Heart left ventricle (tissue), 16 donors: ENCODE measurements around the gene HNRNPC. TPM values are rescaled to one million over a fixed set of nuclear protein-coding genes. Genes with fewer than 3 reads are reported as not detected.

Source experiments
- ATAC-seq, 4 donors: fragments of 200-7000 bp; cut with Tn5 transposase; one replicate each; pipeline ENCODE4 v1.9.1; 2020 to 2022; ENCODE audit warnings: moderate library complexity in 4 of 4, mild to moderate bottlenecking in 3 of 4, moderate number of reproducible peaks in 1 of 4
- DNase-seq, 5 donors: peaks; one replicate each; pipeline ENCODE4 v3.0.0-alpha.2; 2020
- H3K27ac ChIP-seq, 12 donors: fragments of 200-600 bp; sonication (generic) in 4 of 12; one replicate each; pipeline versions ENCODE4 v1.5.0 to v1.8.0; 2016 to 2022; ENCODE audit warnings: mild to moderate bottlenecking in 2 of 12
- H3K27me3 ChIP-seq, 9 donors: fragments of 200-600 bp; sonication (generic) in 2 of 9; one replicate each; pipeline versions ENCODE4 v1.5.1 to v1.8.0; 2016 to 2022; ENCODE audit warnings: mild to moderate bottlenecking in 3 of 9
- H3K36me3 ChIP-seq, 9 donors: fragments of 200-600 bp; sonication (generic) in 2 of 9; one replicate each; pipeline versions ENCODE4 v1.5.0 to v1.8.0; 2018 to 2022; ENCODE audit warnings: mild to moderate bottlenecking in 2 of 9
- H3K4me1 ChIP-seq, 12 donors: fragments of 200-600 bp; sonication (generic) in 4 of 12; one replicate each; pipeline versions ENCODE4 v1.5.0 to v1.8.0; 2016 to 2022; ENCODE audit warnings: mild to moderate bottlenecking in 3 of 12
- H3K4me3 ChIP-seq, 12 donors: fragments of 200-600 bp; sonication (generic) in 4 of 12; one replicate each; pipeline versions ENCODE4 v1.5.0 to v1.8.0; 2017 to 2022; ENCODE audit warnings: mild to moderate bottlenecking in 9 of 12, moderate library complexity in 4 of 12
- H3K9me3 ChIP-seq, 12 donors: fragments of 200-600 bp; sonication (generic) in 4 of 12; one replicate each; pipeline versions ENCODE4 v1.5.0 to v1.8.0; 2016 to 2022; ENCODE audit warnings: mild to moderate bottlenecking in 1 of 12
- POLR2A ChIP-seq, 2 donors: fragments of 450-650 bp; IDR thresholded peaks; one replicate each; pipeline ENCODE4 v1.6.1; 2017; ENCODE audit warnings: antibody characterized with exemption in 2 of 2, mild to moderate bottlenecking in 2 of 2, moderate library complexity in 2 of 2
- WGBS, 4 donors: extraction: QIAGEN DNeasy Blood & Tissue Kit in 2 of 4; methylation state at CpG; one replicate each; pipeline versions ENCODE4 v1.1.5 to v1.1.7; 2013 to 2018; 5-methylcytosine and 5-hydroxymethylcytosine counted together
- intact Hi-C, 10 donors: fragments of 100-400 bp; cut with DNase I; formaldehyde crosslinking; loops; one replicate each; pipeline versions ENCODE4 v1.11.1 to v1.14.2; 2022
- polyA plus RNA-seq, 2 donors: library from polyadenylated mRNA; stranded (reverse); fragments of 200-250 nt; gene quantifications; one replicate each; pipeline ENCODE4 v1.2.3, GENCODE V29; 2013
- total RNA-seq, 9 donors: library from RNA; depleted of rRNA in 2 of 9; stranded (reverse); fragments of >200 nt in 2 of 9; fragmentation: NEBNext Ultra II Directional in 3 of 9; extraction: Animal tissue kit (Norgen Biotek cat#: 25700) in 3 of 9; gene quantifications; one replicate each; pipeline versions ENCODE4 v1.1.0 to v1.2.4, GENCODE V29; 2016 to 2023
- TF ChIP-seq, protein P1 (sequence below), 12 donors: fragments of 200-600 bp; sonication (generic) in 4 of 12; IDR thresholded peaks; one replicate each; pipeline versions ENCODE4 v1.5.0 to v1.8.0; 2018 to 2022; ENCODE audit warnings: antibody characterized with exemption in 12 of 12, mild to moderate bottlenecking in 5 of 12
- donor health status: ischemic (EF 13 %, LVEDD 7.1; RV severe dilation, severe dysfunction).
- donor health status: healthy with polysubstance abuse.
- donor health status: DM: no; HTN: yes; CAD: no.
- donor health status: DM: no; HTN: no; CAD: no.
- donor health status: ischemic (EF 25% LVEDD 6.9; RV normal size, moderate dysfunction).
- donor health status: ischemic (EF 25% LVEDD 5.7; RV mildly dilated, moderate dysfunction).
- donor health status: healthy.
- donor health status: DM: yes; HTN: yes; CAD: no.
- donor health status: ischemic (EF 35%, LVEDD 5.7; RV mildly dilated, moderate dysfunction).
- donor health status: nonischemic (EF 11% LVEDD 7.7; RV severe dilation, severe dysfunction).
- donor health status: DM: yes; HTN: yes; CAD: no.
- donor health status: PGD.
- donor health status: ischemic (EF 29% LVEDD 5.4; RV normal size, mild dysfunction).
- donor health status: nonischemic (EF 23%, LVEDD 6.1; RV moderate dilation, normal function).

HNRNPC gene
- total and polyA plus RNA-seq, 11 donors: 201 to 389 (median 255) TPM

DNA sequence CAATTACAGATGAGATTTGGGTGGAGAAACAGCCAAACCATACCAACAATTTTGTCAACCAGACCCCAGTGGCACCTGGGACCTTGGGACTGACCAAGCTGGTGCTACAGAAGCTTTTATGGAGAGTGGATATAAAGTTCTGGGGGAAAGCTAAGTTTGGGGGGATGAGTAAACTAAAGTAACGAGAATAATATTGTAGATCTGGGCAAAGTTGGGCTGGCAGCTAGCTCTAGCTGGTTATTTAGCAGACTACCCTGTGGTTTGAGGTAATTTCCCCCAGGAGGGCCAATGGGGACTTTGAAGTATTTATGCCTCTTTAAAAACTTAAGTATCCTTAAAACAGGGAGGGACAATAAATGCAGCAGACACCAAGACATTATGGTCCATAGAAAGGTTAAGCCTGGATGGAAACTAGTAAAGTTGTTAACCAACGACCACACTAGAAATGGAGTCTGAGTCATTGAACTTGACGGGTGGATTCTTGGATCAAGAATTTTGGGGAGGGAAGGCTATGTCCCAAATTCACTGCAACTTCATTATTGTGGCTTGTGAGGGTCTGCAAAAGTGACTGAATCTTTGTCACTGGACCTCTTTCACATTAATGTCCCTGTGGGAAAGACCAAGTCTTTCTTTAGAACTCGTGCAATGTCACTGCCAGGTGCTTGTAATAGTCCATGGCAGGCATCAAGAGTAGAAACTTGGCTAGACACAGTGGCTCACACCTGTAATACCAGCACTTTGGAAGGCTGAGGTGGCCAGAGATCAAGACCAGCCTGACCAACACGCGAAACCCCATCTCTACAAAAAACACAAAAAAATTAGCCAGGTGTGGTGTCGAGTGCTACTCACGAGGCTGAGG, 64.8 kb downstream of the HNRNPC start:
- no peak for ATAC-seq
- intact Hi-C loops: no loop called here
- peaks cover 0 to 60% (median 45%) of the 10 kb centered on the region in 9 donors for H3K36me3 ChIP-seq

DNA sequence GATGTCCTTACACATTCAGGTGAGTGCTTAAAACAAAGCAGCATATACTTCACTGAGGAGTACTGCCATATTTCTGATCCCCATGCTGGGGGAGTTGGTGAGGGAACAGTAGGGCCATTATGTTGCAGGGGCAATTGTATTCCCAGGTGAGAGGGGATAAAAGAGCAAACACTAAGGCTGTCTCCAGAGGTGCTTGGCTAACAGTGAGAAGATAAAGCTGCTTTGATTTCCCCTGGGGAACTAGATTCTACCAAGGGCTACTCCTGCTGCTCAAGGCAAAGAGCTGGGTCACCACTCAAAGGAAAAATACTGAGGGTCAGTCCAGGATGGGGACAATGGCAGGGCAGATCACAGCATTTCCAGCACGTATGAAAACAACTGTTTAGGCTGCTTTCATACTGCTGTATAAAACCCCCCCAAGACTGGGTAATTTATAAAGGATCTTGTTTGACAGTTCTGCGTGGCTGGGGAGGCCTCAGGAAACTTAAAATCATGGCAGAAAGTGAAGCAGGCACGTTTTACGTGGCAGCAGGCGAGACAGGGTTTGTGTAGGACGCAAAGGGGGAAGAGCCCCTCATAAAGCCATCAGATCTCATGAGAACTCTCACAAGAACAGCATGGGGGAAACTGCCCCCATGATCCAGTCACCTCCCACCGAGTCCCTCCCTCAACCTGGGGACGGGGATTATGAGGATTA, 65.6 kb downstream of the HNRNPC start:
- ATAC-seq (peak in 1 of 4 donors; percentile 6), DNase-seq (no peak)
- Histone ChIP-seq H3K36me3 (peaks cover 0 to 52% (median 38%) of the 10 kb centered on the region in 9 donors), H3K9me3 (no peaks in the 10 kb centered on the region), H3K27me3 (no peaks in the 10 kb centered on the region), H3K4me1 (peaks cover 0 to 6% (median 0%) of the 10 kb centered on the region in 12 donors), H3K4me3 (no peak overlapping the region), H3K27ac (no peak overlapping the region)
- WGBS, 4 donors: 79 to 87% (median 85%) methylated on average over 8 of the region's 8 CpGs
- intact Hi-C loops: no loop called here
- TF ChIP-seq, protein P1, sequence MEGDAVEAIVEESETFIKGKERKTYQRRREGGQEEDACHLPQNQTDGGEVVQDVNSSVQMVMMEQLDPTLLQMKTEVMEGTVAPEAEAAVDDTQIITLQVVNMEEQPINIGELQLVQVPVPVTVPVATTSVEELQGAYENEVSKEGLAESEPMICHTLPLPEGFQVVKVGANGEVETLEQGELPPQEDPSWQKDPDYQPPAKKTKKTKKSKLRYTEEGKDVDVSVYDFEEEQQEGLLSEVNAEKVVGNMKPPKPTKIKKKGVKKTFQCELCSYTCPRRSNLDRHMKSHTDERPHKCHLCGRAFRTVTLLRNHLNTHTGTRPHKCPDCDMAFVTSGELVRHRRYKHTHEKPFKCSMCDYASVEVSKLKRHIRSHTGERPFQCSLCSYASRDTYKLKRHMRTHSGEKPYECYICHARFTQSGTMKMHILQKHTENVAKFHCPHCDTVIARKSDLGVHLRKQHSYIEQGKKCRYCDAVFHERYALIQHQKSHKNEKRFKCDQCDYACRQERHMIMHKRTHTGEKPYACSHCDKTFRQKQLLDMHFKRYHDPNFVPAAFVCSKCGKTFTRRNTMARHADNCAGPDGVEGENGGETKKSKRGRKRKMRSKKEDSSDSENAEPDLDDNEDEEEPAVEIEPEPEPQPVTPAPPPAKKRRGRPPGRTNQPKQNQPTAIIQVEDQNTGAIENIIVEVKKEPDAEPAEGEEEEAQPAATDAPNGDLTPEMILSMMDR (IDR thresholded peaks at IDR 0.05): no peak
- TF ChIP-seq POLR2A (IDR thresholded peaks at IDR 0.05): no peak

More for the DNA sequence above, 64.8 kb downstream of the HNRNPC start:
- Histone ChIP-seq H3K4me3 (no peak overlapping the region), H3K27ac (no peak overlapping the region), H3K27me3 (no peaks in the 10 kb centered on the region), H3K4me1 (peaks cover 0 to 6% (median 0%) of the 10 kb centered on the region in 12 donors), H3K9me3 (no peaks in the 10 kb centered on the region)
- no peak for DNase-seq
- no peak for TF ChIP-seq POLR2A (IDR thresholded peaks at IDR 0.05)
- TF ChIP-seq, protein P1 (IDR thresholded peaks at IDR 0.05): no peak
- WGBS, 4 donors: 90 to 92% (median 91%) methylated on average over 8 of the region's 8 CpGs

DNA sequence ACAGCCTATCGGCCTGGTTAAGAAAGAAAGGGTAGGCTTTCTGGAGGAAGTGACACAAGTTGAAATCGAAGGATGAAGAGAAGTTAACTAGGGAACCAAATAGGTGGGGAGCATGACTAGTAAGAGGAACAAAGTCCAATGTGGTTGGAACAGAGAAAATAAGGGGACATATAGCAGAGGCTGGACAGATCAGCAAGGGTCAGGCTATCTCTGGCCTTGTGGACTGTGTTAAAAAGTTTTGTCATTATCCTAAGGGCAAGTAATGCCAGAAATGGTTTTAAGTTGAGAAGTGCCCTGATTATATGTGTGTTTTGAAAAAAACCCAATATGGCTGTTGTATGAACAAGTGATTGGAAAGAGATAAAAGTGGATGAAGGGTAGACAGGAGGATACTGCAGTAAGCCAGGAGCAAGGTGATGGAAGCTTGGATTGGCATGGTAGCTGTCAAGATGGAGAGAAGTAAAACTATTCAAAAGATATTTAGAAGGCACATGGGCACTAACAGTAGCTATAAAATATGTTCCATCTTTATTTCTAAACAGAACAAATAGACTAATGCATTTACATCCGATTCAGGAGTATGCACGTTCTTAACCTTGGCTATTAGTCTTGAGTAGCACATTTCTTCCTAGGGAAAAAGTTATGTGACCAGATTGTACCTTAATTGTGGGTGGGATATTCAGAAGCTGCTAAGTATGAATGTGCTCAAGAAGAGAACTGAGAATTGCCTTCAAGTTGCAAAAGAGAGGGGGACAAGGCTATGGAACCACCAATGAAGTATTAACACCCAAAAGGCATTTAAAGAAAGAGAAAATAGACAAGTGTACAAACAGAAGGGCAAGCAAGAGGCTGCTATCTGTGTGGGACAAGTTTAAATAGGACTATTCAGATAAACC, 66.5 kb downstream of the HNRNPC start:
- TF ChIP-seq, protein P1 (IDR thresholded peaks at IDR 0.05): no peak
- no peak for TF ChIP-seq POLR2A (IDR thresholded peaks at IDR 0.05)
- Histone ChIP-seq H3K27ac (no peak overlapping the region), H3K4me1 (peaks cover 0 to 6% (median 0%) of the 10 kb centered on the region in 12 donors), H3K36me3 (peaks cover 0 to 43% (median 29%) of the 10 kb centered on the region in 9 donors), H3K4me3 (no peak overlapping the region), H3K9me3 (peaks cover 0 to under 1% (median 0%) of the 10 kb centered on the region in 12 donors), H3K27me3 (no peaks in the 10 kb centered on the region)
- DNase-seq: no peak
- WGBS, 4 donors: 91 to 94% (median 92%) methylated on average over 4 of the region's 4 CpGs
- intact Hi-C loops: no loop called here
- no peak for ATAC-seq
